Neural cell (in vitro differentiated cells): ENCODE measurements around the gene TUBA1A. TPM values are rescaled to one million over a fixed set of nuclear protein-coding genes. Genes with fewer than 3 reads are reported as not detected.
A peak's percentile ranks its signal among the peaks of the same experiment; 100 is the strongest.
"Not testable (repeated sequence)": the region's sequence is repeated elsewhere in the genome, so short reads cannot be mapped to it uniquely, and the experiment has no call there.

Experiments
- H2AFZ ChIP-seq: fragments of 200-600, 300-800 bp; sonication (generic), shearing (Covaris generic); 2 replicates; pipeline ENCODE4 v1.6.0; 2014; ENCODE audit warnings: low read depth, mild to moderate bottlenecking, antibody characterized with exemption, low read length, moderate library complexity
- H3F3A ChIP-seq: fragments of 200-600 bp; shearing (Covaris generic); 2 replicates; pipeline ENCODE4 v1.6.1; 2016; ENCODE audit warnings: mild to moderate bottlenecking, moderate library complexity, mixed read lengths, antibody characterized with exemption, low read length; ENCODE audit not compliant: insufficient read depth, poor library complexity, severe bottlenecking
- H3K27ac ChIP-seq: fragments of 200-600, 300-800 bp; sonication (generic), shearing (Covaris generic); 2 replicates; pipeline ENCODE4 v1.5.1; 2014; ENCODE audit warnings: mild to moderate bottlenecking, low read length, moderate library complexity
- H3K27me3 ChIP-seq: fragments of 300-800, 200-600 bp; sonication (generic), shearing (Covaris generic); 2 replicates; pipeline ENCODE4 v1.6.0; 2014; ENCODE audit warnings: mild to moderate bottlenecking, low read depth, low read length, moderate library complexity; ENCODE audit not compliant: insufficient read depth
- H3K36me3 ChIP-seq: fragments of 300-800, 200-600 bp; sonication (generic), shearing (Covaris generic); 2 replicates; pipeline ENCODE4 v1.5.1; 2014; ENCODE audit warnings: mild to moderate bottlenecking, antibody characterized with exemption, low read length, moderate library complexity; ENCODE audit not compliant: insufficient read depth
- H3K4me2 ChIP-seq: fragments of 300-800, 200-600 bp; sonication (generic), shearing (Covaris generic); 2 replicates; pipeline ENCODE4 v1.6.0; 2014; ENCODE audit warnings: mild to moderate bottlenecking, low read length
- H3K4me3 ChIP-seq: fragments of 300-800, 200-600 bp; sonication (generic), shearing (Covaris generic); 2 replicates; pipeline ENCODE4 v1.5.1; 2014; ENCODE audit warnings: mild to moderate bottlenecking, low read length, moderate library complexity
- H3K79me2 ChIP-seq: fragments of 200-600 bp; shearing (Covaris generic); replicated peaks from 2 replicates; pipeline ENCODE4 v1.6.0; 2014; ENCODE audit warnings: mild to moderate bottlenecking, low read length, moderate library complexity; ENCODE audit not compliant: insufficient read depth
- H3K9ac ChIP-seq: fragments of 300-800, 200-600 bp; sonication (generic), shearing (Covaris generic); 2 replicates; pipeline ENCODE4 v1.6.1; 2016; ENCODE audit warnings: mild to moderate bottlenecking, low read length, mixed read lengths
- H3K9me2 ChIP-seq: fragments of 200-600 bp; shearing (Covaris generic); 2 replicates; pipeline ENCODE4 v1.6.1; 2016; ENCODE audit warnings: mild to moderate bottlenecking, low read length, mixed read lengths; ENCODE audit not compliant: insufficient read depth
- H3K9me3 ChIP-seq: fragments of 200-600, 300-800 bp; sonication (generic), shearing (Covaris generic); 2 replicates; pipeline ENCODE4 v1.6.1; 2016; ENCODE audit warnings: mild to moderate bottlenecking, mixed run types, low read length, moderate library complexity, mixed read lengths
- H4K20me1 ChIP-seq: fragments of 200-600 bp; shearing (Covaris generic); 2 replicates; pipeline ENCODE4 v1.6.1; 2016; ENCODE audit warnings: mild to moderate bottlenecking, mixed run types; ENCODE audit not compliant: insufficient read depth
- CTCF ChIP-seq: fragments of 450-650 bp; IDR thresholded peaks from 2 replicates; pipeline ENCODE4 v1.5.1; 2014; ENCODE audit warnings: antibody characterized with exemption, mild to moderate bottlenecking, moderate library complexity; ENCODE audit not compliant: poor library complexity, severe bottlenecking
- EP300 ChIP-seq: fragments of 450-650 bp; conservative IDR thresholded peaks from 2 replicates; pipeline ENCODE4 v1.6.1; 2014; ENCODE audit warnings: antibody characterized with exemption, mild to moderate bottlenecking, moderate library complexity; ENCODE audit not compliant: poor library complexity, severe bottlenecking
- EZH2 ChIP-seq: fragments of 200-600, 300-800 bp; shearing (Covaris generic), sonication (generic); IDR thresholded peaks from 2 replicates; pipeline ENCODE4 v1.6.1; 2014; ENCODE audit warnings: antibody characterized with exemption, low read length, borderline replicate concordance, mild to moderate bottlenecking; ENCODE audit not compliant: insufficient read depth, poor library complexity, severe bottlenecking
- MXI1 ChIP-seq: fragments of 450-650 bp; conservative IDR thresholded peaks from 2 replicates; pipeline ENCODE4 v1.6.1; 2014; ENCODE audit warnings: antibody characterized with exemption, mild to moderate bottlenecking; ENCODE audit not compliant: poor library complexity, severe bottlenecking
- POLR2AphosphoS5 ChIP-seq: IDR thresholded peaks from 2 replicates; pipeline ENCODE4 v1.6.1; 2012
- SMC3 ChIP-seq: fragments of 450-650 bp; conservative IDR thresholded peaks from 2 replicates; pipeline ENCODE4 v1.6.1; 2014; ENCODE audit warnings: antibody characterized with exemption, mild to moderate bottlenecking, moderate library complexity; ENCODE audit not compliant: poor library complexity
- TAF1 ChIP-seq: IDR thresholded peaks from 2 replicates; pipeline ENCODE4 v1.6.1; 2012; ENCODE audit warnings: low read depth
- polyA plus RNA-seq: library from polyadenylated mRNA; depleted of rRNA; stranded (reverse); fragments of >200 nt; gene quantifications from 2 replicates; pipeline ENCODE4 v1.2.3, GENCODE V29; 2014
- TF ChIP-seq, protein P1 (sequence below): IDR thresholded peaks from 2 replicates; pipeline ENCODE4 v1.6.1; 2012; ENCODE audit warnings: borderline replicate concordance

Gene TUBA1A
- polyA plus RNA-seq, 1 donor from 2014 or later: 14,333 TPM

DNA sequence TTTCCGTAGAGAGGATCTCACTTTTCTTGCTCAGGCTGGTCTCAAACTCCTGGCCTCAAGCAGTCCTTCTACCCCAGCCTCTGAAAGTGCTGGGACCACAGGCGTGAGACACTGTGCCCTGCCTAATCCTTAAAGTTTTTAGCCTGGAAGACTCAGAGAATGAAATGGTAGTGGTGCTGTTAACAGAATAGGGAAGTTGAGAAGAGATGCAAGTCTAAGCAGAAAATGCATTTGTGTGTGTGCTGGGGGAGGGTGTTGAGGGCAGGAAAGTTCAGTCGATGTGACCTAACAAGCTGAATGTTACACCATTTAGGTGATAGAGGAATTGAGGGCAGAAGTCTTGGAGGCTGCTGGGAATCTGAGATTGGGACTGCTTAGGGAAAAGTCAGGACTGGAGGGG, 6.9 kb upstream of the TUBA1A start:
- Histone ChIP-seq H3K27me3 (no peaks in the 10 kb centered on the region), H3K9ac (no peak overlapping the region), H3K79me2 (peaks cover 71% of the 10 kb centered on the region), H3K4me3 (no peak overlapping the region), H3K9me3 (no peaks in the 10 kb centered on the region), H3K27ac (no peak overlapping the region), H3F3A (peaks cover 15% of the 10 kb centered on the region), H2AFZ (no peak overlapping the region), H3K9me2 (no peaks in the 10 kb centered on the region), H3K36me3 (no peaks in the 10 kb centered on the region), H3K4me2 (no peak overlapping the region), H4K20me1 (no peaks in the 10 kb centered on the region)
- TF ChIP-seq EP300: no peak
- TF ChIP-seq SMC3: no peak
- TF ChIP-seq, protein P1, sequence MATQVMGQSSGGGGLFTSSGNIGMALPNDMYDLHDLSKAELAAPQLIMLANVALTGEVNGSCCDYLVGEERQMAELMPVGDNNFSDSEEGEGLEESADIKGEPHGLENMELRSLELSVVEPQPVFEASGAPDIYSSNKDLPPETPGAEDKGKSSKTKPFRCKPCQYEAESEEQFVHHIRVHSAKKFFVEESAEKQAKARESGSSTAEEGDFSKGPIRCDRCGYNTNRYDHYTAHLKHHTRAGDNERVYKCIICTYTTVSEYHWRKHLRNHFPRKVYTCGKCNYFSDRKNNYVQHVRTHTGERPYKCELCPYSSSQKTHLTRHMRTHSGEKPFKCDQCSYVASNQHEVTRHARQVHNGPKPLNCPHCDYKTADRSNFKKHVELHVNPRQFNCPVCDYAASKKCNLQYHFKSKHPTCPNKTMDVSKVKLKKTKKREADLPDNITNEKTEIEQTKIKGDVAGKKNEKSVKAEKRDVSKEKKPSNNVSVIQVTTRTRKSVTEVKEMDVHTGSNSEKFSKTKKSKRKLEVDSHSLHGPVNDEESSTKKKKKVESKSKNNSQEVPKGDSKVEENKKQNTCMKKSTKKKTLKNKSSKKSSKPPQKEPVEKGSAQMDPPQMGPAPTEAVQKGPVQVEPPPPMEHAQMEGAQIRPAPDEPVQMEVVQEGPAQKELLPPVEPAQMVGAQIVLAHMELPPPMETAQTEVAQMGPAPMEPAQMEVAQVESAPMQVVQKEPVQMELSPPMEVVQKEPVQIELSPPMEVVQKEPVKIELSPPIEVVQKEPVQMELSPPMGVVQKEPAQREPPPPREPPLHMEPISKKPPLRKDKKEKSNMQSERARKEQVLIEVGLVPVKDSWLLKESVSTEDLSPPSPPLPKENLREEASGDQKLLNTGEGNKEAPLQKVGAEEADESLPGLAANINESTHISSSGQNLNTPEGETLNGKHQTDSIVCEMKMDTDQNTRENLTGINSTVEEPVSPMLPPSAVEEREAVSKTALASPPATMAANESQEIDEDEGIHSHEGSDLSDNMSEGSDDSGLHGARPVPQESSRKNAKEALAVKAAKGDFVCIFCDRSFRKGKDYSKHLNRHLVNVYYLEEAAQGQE: no peak
- no peak for TF ChIP-seq CTCF
- TF ChIP-seq EZH2: no peak
- no peak for TF ChIP-seq MXI1
- TF ChIP-seq TAF1: no peak
- no peak for TF ChIP-seq POLR2AphosphoS5

DNA sequence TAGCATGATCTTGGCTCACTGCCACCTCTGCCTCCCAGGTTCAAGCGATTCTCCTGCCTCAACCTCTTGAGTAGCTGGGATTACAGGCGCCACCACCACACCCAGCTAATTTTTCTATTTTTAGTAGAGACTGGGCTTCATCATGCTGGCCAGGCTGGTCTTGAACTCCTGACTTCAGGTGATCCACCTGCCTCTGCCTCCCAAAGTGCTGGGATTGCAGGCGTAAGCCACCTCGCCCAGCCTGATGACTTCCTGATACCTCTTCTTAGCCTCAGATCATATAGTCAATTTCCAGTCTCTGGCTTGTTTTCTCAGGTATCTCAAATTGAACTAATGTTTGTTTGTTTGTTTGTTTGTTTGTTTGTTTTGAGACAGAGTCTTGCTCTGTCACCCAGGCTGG, 4.9 kb upstream of the TUBA1A start:
- H3K27me3 ChIP-seq, H3K9me2 ChIP-seq, H3K9me3 ChIP-seq, H3F3A ChIP-seq, H3K9ac ChIP-seq, H3K27ac ChIP-seq, H3K36me3 ChIP-seq, H3K4me2 ChIP-seq, H3K4me3 ChIP-seq, H2AFZ ChIP-seq, H4K20me1 ChIP-seq: not testable (repeated sequence)
- H3K79me2 ChIP-seq: peaks cover 75% of the 10 kb centered on the region

DNA sequence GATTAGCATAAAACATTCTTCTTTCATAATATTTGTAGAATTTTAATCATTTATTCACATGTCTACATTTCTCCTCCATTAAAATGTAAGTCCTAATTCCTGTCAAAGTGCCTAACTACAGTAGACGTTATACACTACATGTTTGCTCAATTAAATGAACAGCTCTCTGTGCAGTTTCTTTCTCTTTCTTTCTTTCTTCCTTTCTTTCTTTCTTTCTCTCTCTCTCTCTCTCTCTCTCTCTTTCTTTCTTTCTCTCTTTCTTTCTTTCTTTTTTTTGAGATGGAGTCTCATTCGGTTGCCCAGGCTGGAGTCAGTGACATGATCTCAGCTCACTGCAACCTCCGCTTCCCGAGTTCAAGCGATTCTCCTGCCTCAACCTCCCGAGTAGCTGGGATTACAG, 2.6 kb upstream of the TUBA1A start:
- H3K9me3 ChIP-seq, H3K27me3 ChIP-seq, H3K36me3 ChIP-seq, H3F3A ChIP-seq, H3K9ac ChIP-seq, H2AFZ ChIP-seq, H3K9me2 ChIP-seq: not testable (repeated sequence)
- peak overlapping the region; percentile 100 for H3K4me3 ChIP-seq
- H3K27ac ChIP-seq: peak overlapping the region; percentile 100
- H4K20me1 ChIP-seq: peaks cover 17% of the 10 kb centered on the region
- peak overlapping the region; percentile 100 for H3K4me2 ChIP-seq
- H3K79me2 ChIP-seq: peaks cover 75% of the 10 kb centered on the region
